GM23338 (cell line): Measurements from ENCODE around the gene PIK3R5. TPM values are rescaled to one million over a fixed set of nuclear protein-coding genes. Genes with fewer than 3 reads are reported as not detected.
A peak's percentile ranks its signal among the peaks of the same experiment; 100 is the strongest.

Experiments used
- ATAC-seq: fragments of 200-7000 bp; cut with Tn5 transposase; 3 replicates; pipeline ENCODE4 v1.9.1; 2020
- DNase-seq: peaks from one replicate; pipeline ENCODE4 v3.0.0-alpha.2; 2015; ENCODE audit warnings: low spot score
- H2AFZ ChIP-seq: fragments of 200-600 bp; sonication (generic); 2 replicates; pipeline ENCODE4 v1.8.0; 2016; ENCODE audit warnings: antibody characterized with exemption, mild to moderate bottlenecking, moderate library complexity
- H3F3A ChIP-seq: fragments of 200-600 bp; sonication (generic); replicated peaks from 2 replicates; pipeline ENCODE4 v1.8.0; 2017; ENCODE audit warnings: antibody characterized with exemption, mixed run types, low read depth
- H3K27ac ChIP-seq: fragments of 200-600 bp; sonication (generic); 2 replicates; pipeline ENCODE4 v1.6.1; 2016; ENCODE audit warnings: low read depth
- H3K27me3 ChIP-seq: fragments of 200-600 bp; sonication (generic); 2 replicates; pipeline ENCODE4 v1.8.0; 2016; ENCODE audit warnings: mild to moderate bottlenecking, mixed run types, moderate library complexity; ENCODE audit not compliant: insufficient read depth
- H3K36me3 ChIP-seq: fragments of 200-600 bp; sonication (generic); 2 replicates; pipeline ENCODE4 v1.8.0; 2016; ENCODE audit warnings: mild to moderate bottlenecking; ENCODE audit not compliant: insufficient read depth
- H3K4me1 ChIP-seq: fragments of 200-600 bp; sonication (generic); 2 replicates; pipeline ENCODE4 v1.8.0; 2016; ENCODE audit warnings: mild to moderate bottlenecking, moderate library complexity; ENCODE audit not compliant: insufficient read depth
- H3K4me2 ChIP-seq: fragments of 200-600 bp; sonication (generic); 2 replicates; pipeline ENCODE4 v1.7.1; 2017; ENCODE audit warnings: mixed run types
- H3K4me3 ChIP-seq: fragments of 200-600 bp; sonication (generic); 2 replicates; pipeline ENCODE4 v1.6.1; 2016; ENCODE audit warnings: mixed run types
- H3K79me2 ChIP-seq: fragments of 200-600 bp; sonication (generic); replicated peaks from 2 replicates; pipeline ENCODE4 v1.8.0; 2017; ENCODE audit warnings: mild to moderate bottlenecking; ENCODE audit not compliant: insufficient read depth
- H3K9me2 ChIP-seq: fragments of 200-600 bp; sonication (generic); 2 replicates; pipeline ENCODE4 v1.8.0; 2017; ENCODE audit not compliant: insufficient read depth
- H4K20me1 ChIP-seq: fragments of 200-600 bp; sonication (generic); replicated peaks from 2 replicates; pipeline ENCODE4 v1.8.0; 2017; ENCODE audit warnings: mild to moderate bottlenecking; ENCODE audit not compliant: insufficient read depth
- H3K27ac Mint-ChIP-seq: 2 replicates; pipeline ENCODE4 v1.8.0; 2020; ENCODE audit warnings: inconsistent platforms, mild to moderate bottlenecking, moderate library complexity, mixed read lengths
- H3K27me3 Mint-ChIP-seq: 3 replicates; pipeline ENCODE4 v1.8.0; 2022; ENCODE audit warnings: low read depth, mild to moderate bottlenecking, moderate library complexity, mixed read lengths, inconsistent platforms; ENCODE audit not compliant: insufficient read depth, poor library complexity
- H3K36me3 Mint-ChIP-seq: 3 replicates; pipeline ENCODE4 v1.8.0; 2021; ENCODE audit warnings: low read depth, mild to moderate bottlenecking, inconsistent platforms, moderate library complexity, mixed read lengths
- H3K4me1 Mint-ChIP-seq: 3 replicates; pipeline ENCODE4 v1.8.0; 2020; ENCODE audit warnings: mild to moderate bottlenecking, inconsistent platforms, mixed read lengths
- H3K4me3 Mint-ChIP-seq: 3 replicates; pipeline ENCODE4 v1.8.0; 2021; ENCODE audit warnings: moderate library complexity, mild to moderate bottlenecking, inconsistent platforms, mixed read lengths
- H3K9me3 Mint-ChIP-seq: 3 replicates; pipeline ENCODE4 v1.8.0; 2020; ENCODE audit warnings: moderate library complexity, mild to moderate bottlenecking, inconsistent platforms, mixed read lengths
- CREB1 ChIP-seq: fragments of 250-450 bp; sonication (Bioruptor Pico); IDR thresholded peaks from 2 replicates; pipeline ENCODE4 v1.5.0; 2020; ENCODE audit warnings: low read depth, mild to moderate bottlenecking, moderate library complexity
- EZH2 ChIP-seq: fragments of 200-600 bp; sonication (generic); IDR thresholded peaks from one replicate; pipeline ENCODE4 v1.8.0; 2017; ENCODE audit warnings: antibody characterized with exemption, mild to moderate bottlenecking, low read depth; ENCODE audit not compliant: unreplicated experiment
- EZH2phosphoT487 ChIP-seq: fragments of 200-600 bp; sonication (generic); IDR thresholded peaks from one replicate; pipeline ENCODE4 v1.8.1; 2018; ENCODE audit warnings: antibody characterized with exemption; ENCODE audit not compliant: unreplicated experiment
- JUNB ChIP-seq: IDR thresholded peaks from one replicate; pipeline ENCODE4 v1.6.1; 2016; ENCODE audit warnings: antibody characterized with exemption; ENCODE audit not compliant: unreplicated experiment
- NANOG ChIP-seq: IDR thresholded peaks from 2 replicates; pipeline ENCODE4 v1.6.1; 2016; ENCODE audit warnings: antibody characterized with exemption, borderline replicate concordance
- POLR2AphosphoS5 ChIP-seq: IDR thresholded peaks from 2 replicates; pipeline ENCODE4 v1.6.1; 2016; ENCODE audit warnings: antibody characterized with exemption, low read depth
- STAT1 ChIP-seq: IDR thresholded peaks from one replicate; pipeline ENCODE4 v1.6.1; 2016; ENCODE audit warnings: antibody characterized with exemption; ENCODE audit not compliant: unreplicated experiment
- ZNF114 ChIP-seq: fragments of 250-450 bp; sonication (Bioruptor Pico); IDR thresholded peaks from 2 replicates; pipeline ENCODE4 v1.5.0; 2020; ENCODE audit warnings: mild to moderate bottlenecking, moderate library complexity
- ZNF331 ChIP-seq: fragments of 250-450 bp; sonication (Bioruptor Pico); IDR thresholded peaks from 2 replicates; pipeline ENCODE4 v1.5.0; 2020; ENCODE audit warnings: low read depth, mild to moderate bottlenecking, moderate library complexity
- polyA plus RNA-seq: library from polyadenylated mRNA; unstranded; fragments of >200 nt; fragmentation: Nextera tagmentation; extraction: Ambion mirVana; gene quantifications from 2 replicates; pipeline ENCODE4 v1.2.1, GENCODE V29; 2016
- total RNA-seq: library from RNA; depleted of rRNA; stranded (reverse); fragments of >200 nt; shearing (Covaris generic); gene quantifications from 2 replicates; pipeline ENCODE4 v1.2.3, GENCODE V29; 2014
- TF ChIP-seq, protein P1 (sequence below), 2 experiments: fragments of 200-600 bp in 1 of 2; sonication (generic) in 1 of 2; conservative IDR thresholded peaks; 2 replicates each; pipeline versions ENCODE4 v1.5.1 to v1.6.1; 2016 to 2017; ENCODE audit warnings: antibody characterized with exemption in 2 of 2, low read depth in 2 of 2, mild to moderate bottlenecking in 2 of 2, moderate library complexity in 1 of 2
- TF ChIP-seq, protein P2 (sequence below): IDR thresholded peaks from one replicate; pipeline ENCODE4 v1.6.1; 2018; ENCODE audit warnings: antibody characterized with exemption; ENCODE audit not compliant: unreplicated experiment
- TF ChIP-seq, protein P3 (sequence below): fragments of 250-450 bp; sonication (Bioruptor Pico); IDR thresholded peaks from 2 replicates; pipeline ENCODE4 v1.5.0; 2020; ENCODE audit warnings: mild to moderate bottlenecking, moderate library complexity
- TF ChIP-seq, protein P4 (sequence below): IDR thresholded peaks from 2 replicates; pipeline ENCODE4 v1.6.1; 2016; ENCODE audit warnings: antibody characterized with exemption

The PIK3R5 gene
- total and polyA plus RNA-seq, 2 experiments from 2014 or later: 1.7 to 9.4 TPM

GRCh38 chr17:8935191-8935590 lies 30.3 kb downstream of the PIK3R5 start:
- Histone ChIP-seq H3K4me1 (peaks cover 10% of the 10 kb centered on the region; the same call in 1 of the 2 replicates), H4K20me1 (no peaks in the 10 kb centered on the region), H3K27me3 (no peaks in the 10 kb centered on the region), H2AFZ (no peak overlapping the region), H3F3A (no peaks in the 10 kb centered on the region), H3K79me2 (no peaks in the 10 kb centered on the region), H3K4me2 (no peak overlapping the region), H3K9me2 (no peaks in the 10 kb centered on the region; the same call in 1 of the 2 replicates), H3K27ac (no peak overlapping the region), H3K36me3 (no peaks in the 10 kb centered on the region), H3K4me3 (no peak overlapping the region)
- Mint-ChIP-seq H3K27me3 (no peaks in the 10 kb centered on the region), H3K9me3 (peaks cover 9% of the 10 kb centered on the region), H3K4me3 (no peak overlapping the region), H3K36me3 (no peaks in the 10 kb centered on the region), H3K27ac (no peak overlapping the region), H3K4me1 (peaks cover 14% of the 10 kb centered on the region)
- no peak for ATAC-seq
- peak; percentile 10 for DNase-seq
- TF ChIP-seq JUNB: no peak
- no peak for TF ChIP-seq POLR2AphosphoS5
- TF ChIP-seq, protein P1, sequence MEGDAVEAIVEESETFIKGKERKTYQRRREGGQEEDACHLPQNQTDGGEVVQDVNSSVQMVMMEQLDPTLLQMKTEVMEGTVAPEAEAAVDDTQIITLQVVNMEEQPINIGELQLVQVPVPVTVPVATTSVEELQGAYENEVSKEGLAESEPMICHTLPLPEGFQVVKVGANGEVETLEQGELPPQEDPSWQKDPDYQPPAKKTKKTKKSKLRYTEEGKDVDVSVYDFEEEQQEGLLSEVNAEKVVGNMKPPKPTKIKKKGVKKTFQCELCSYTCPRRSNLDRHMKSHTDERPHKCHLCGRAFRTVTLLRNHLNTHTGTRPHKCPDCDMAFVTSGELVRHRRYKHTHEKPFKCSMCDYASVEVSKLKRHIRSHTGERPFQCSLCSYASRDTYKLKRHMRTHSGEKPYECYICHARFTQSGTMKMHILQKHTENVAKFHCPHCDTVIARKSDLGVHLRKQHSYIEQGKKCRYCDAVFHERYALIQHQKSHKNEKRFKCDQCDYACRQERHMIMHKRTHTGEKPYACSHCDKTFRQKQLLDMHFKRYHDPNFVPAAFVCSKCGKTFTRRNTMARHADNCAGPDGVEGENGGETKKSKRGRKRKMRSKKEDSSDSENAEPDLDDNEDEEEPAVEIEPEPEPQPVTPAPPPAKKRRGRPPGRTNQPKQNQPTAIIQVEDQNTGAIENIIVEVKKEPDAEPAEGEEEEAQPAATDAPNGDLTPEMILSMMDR (conservative IDR thresholded peaks at IDR 0.05; ENCODE audit: low read depth in 2 of 2): no peak
- no peak for TF ChIP-seq NANOG
- TF ChIP-seq STAT1: no peak
- no peak for TF ChIP-seq EZH2
- TF ChIP-seq EZH2phosphoT487: no peak
- TF ChIP-seq, protein P2, sequence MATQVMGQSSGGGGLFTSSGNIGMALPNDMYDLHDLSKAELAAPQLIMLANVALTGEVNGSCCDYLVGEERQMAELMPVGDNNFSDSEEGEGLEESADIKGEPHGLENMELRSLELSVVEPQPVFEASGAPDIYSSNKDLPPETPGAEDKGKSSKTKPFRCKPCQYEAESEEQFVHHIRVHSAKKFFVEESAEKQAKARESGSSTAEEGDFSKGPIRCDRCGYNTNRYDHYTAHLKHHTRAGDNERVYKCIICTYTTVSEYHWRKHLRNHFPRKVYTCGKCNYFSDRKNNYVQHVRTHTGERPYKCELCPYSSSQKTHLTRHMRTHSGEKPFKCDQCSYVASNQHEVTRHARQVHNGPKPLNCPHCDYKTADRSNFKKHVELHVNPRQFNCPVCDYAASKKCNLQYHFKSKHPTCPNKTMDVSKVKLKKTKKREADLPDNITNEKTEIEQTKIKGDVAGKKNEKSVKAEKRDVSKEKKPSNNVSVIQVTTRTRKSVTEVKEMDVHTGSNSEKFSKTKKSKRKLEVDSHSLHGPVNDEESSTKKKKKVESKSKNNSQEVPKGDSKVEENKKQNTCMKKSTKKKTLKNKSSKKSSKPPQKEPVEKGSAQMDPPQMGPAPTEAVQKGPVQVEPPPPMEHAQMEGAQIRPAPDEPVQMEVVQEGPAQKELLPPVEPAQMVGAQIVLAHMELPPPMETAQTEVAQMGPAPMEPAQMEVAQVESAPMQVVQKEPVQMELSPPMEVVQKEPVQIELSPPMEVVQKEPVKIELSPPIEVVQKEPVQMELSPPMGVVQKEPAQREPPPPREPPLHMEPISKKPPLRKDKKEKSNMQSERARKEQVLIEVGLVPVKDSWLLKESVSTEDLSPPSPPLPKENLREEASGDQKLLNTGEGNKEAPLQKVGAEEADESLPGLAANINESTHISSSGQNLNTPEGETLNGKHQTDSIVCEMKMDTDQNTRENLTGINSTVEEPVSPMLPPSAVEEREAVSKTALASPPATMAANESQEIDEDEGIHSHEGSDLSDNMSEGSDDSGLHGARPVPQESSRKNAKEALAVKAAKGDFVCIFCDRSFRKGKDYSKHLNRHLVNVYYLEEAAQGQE: no peak
- TF ChIP-seq, protein P3, sequence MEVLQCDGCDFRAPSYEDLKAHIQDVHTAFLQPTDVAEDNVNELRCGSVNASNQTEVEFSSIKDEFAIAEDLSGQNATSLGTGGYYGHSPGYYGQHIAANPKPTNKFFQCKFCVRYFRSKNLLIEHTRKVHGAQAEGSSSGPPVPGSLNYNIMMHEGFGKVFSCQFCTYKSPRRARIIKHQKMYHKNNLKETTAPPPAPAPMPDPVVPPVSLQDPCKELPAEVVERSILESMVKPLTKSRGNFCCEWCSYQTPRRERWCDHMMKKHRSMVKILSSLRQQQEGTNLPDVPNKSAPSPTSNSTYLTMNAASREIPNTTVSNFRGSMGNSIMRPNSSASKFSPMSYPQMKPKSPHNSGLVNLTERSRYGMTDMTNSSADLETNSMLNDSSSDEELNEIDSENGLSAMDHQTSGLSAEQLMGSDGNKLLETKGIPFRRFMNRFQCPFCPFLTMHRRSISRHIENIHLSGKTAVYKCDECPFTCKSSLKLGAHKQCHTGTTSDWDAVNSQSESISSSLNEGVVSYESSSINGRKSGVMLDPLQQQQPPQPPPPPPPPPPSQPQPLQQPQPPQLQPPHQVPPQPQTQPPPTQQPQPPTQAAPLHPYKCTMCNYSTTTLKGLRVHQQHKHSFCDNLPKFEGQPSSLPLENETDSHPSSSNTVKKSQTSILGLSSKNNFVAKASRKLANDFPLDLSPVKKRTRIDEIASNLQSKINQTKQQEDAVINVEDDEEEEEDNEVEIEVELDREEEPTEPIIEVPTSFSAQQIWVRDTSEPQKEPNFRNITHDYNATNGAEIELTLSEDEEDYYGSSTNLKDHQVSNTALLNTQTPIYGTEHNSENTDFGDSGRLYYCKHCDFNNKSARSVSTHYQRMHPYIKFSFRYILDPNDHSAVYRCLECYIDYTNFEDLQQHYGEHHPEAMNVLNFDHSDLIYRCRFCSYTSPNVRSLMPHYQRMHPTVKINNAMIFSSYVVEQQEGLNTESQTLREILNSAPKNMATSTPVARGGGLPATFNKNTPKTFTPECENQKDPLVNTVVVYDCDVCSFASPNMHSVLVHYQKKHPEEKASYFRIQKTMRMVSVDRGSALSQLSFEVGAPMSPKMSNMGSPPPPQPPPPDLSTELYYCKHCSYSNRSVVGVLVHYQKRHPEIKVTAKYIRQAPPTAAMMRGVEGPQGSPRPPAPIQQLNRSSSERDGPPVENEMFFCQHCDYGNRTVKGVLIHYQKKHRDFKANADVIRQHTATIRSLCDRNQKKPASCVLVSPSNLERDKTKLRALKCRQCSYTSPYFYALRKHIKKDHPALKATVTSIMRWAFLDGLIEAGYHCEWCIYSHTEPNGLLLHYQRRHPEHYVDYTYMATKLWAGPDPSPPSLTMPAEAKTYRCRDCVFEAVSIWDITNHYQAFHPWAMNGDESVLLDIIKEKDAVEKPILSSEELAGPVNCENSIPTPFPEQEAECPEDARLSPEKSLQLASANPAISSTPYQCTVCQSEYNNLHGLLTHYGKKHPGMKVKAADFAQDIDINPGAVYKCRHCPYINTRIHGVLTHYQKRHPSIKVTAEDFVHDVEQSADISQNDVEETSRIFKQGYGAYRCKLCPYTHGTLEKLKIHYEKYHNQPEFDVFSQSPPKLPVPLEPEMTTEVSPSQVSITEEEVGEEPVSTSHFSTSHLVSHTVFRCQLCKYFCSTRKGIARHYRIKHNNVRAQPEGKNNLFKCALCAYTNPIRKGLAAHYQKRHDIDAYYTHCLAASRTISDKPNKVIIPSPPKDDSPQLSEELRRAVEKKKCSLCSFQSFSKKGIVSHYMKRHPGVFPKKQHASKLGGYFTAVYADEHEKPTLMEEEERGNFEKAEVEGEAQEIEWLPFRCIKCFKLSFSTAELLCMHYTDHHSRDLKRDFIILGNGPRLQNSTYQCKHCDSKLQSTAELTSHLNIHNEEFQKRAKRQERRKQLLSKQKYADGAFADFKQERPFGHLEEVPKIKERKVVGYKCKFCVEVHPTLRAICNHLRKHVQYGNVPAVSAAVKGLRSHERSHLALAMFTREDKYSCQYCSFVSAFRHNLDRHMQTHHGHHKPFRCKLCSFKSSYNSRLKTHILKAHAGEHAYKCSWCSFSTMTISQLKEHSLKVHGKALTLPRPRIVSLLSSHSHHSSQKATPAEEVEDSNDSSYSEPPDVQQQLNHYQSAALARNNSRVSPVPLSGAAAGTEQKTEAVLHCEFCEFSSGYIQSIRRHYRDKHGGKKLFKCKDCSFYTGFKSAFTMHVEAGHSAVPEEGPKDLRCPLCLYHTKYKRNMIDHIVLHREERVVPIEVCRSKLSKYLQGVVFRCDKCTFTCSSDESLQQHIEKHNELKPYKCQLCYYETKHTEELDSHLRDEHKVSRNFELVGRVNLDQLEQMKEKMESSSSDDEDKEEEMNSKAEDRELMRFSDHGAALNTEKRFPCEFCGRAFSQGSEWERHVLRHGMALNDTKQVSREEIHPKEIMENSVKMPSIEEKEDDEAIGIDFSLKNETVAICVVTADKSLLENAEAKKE (CRISPR knock-in tag): no peak
- TF ChIP-seq, protein P4, sequence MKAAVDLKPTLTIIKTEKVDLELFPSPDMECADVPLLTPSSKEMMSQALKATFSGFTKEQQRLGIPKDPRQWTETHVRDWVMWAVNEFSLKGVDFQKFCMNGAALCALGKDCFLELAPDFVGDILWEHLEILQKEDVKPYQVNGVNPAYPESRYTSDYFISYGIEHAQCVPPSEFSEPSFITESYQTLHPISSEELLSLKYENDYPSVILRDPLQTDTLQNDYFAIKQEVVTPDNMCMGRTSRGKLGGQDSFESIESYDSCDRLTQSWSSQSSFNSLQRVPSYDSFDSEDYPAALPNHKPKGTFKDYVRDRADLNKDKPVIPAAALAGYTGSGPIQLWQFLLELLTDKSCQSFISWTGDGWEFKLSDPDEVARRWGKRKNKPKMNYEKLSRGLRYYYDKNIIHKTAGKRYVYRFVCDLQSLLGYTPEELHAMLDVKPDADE: no peak
- TF ChIP-seq CREB1 (CRISPR knock-in tag): no peak
- no peak for TF ChIP-seq ZNF114 (CRISPR knock-in tag)
- no peak for TF ChIP-seq ZNF331 (CRISPR knock-in tag)
